ENCODE measurements around the gene MCF2L. TPM values are rescaled to one million over a fixed set of nuclear protein-coding genes. Genes with fewer than 3 reads are reported as not detected.

Gene MCF2L
- total and polyA plus RNA-seq, 10 of the 15 experiments (the other 5 are each of a cell fraction or from before 2014, with no cell fraction given), result 0.06 to 1.1 (median 0.21) TPM; not detected in 2

DNA sequence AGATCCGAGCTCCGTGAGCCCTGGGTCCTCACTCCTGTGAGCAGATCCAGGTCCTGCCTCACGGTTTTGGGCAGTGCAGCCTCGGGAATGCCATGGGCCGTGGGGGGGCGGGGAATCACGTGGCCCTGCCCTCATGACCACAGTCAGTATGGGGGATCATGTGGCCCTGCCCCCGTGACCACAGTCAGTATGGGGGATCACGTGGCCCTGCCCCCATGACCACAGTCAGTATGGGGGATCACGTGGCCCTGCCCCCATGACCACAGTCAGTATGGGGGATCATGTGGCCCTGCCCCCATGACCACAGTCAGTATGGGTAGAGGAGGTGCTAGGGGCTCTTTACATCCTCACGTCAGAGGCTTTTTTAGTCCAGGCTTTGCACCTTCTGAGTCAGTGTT lies 72.3 kb downstream of the MCF2L start:
- no TSS peak for BruUV-seq (replicated peaks)
- intact Hi-C loops (cut with micrococcal nuclease; ENCODE audit: unreplicated experiment) (no loop called here), in situ Hi-C loops (cut with MboI) (no loop called here)
- ChIA-PET CTCF (interaction anchor here (1.1 kb wide), 1 partner anchor 11 kb away, joined by 4 read pairs; no protein-coding TSS in a partner anchor), SMC1A (ENCODE audit: uncharacterized antibody, unreplicated experiment) (no interaction called here), POLR2A (no interaction called here), RAD21 (ENCODE audit: unreplicated experiment) (no interaction called here)
- H3K9me3 ChIP-seq (replicated peaks; ENCODE audit: control insufficient read depth, insufficient read depth, low read length), result no peaks in the 10 kb centered on the region
- no peak overlapping the region for H2AFZ ChIP-seq (ENCODE audit: control insufficient read depth, low read depth, low read length)
- no peak for DNase-seq (ENCODE audit: low read depth, low spot score)
- no peak overlapping the region for H3K4me2 ChIP-seq (ENCODE audit: control insufficient read depth, insufficient read depth)
- H3K4me1 ChIP-seq (ENCODE audit: control insufficient read depth, insufficient read depth, low read length), result no peaks in the 10 kb centered on the region
- H3K27ac ChIP-seq (ENCODE audit: control insufficient read depth, insufficient read depth), result no peak overlapping the region
- no peaks in the 10 kb centered on the region for H3K27me3 ChIP-seq (replicated peaks in 1 of 2; ENCODE audit: control insufficient read depth in 2 of 2, insufficient read depth in 2 of 2, low read length in 1 of 2)
- TF ChIP-seq BHLHE40 (IDR thresholded peaks at IDR 0.05; ENCODE audit: borderline replicate concordance in 1 of 2, low read depth in 2 of 2, low read length in 1 of 2), result 0 out of 4 replicates have a peak, but pooled peaks of 1 of the 2 experiments have one; percentile 16
- TF ChIP-seq CREB1 (IDR thresholded peaks at IDR 0.05; ENCODE audit: low read depth), result no peak
- no peak for TF ChIP-seq POLR2AphosphoS5 (IDR thresholded peaks at IDR 0.05; ENCODE audit: low read length)
- TF ChIP-seq, protein P1, sequence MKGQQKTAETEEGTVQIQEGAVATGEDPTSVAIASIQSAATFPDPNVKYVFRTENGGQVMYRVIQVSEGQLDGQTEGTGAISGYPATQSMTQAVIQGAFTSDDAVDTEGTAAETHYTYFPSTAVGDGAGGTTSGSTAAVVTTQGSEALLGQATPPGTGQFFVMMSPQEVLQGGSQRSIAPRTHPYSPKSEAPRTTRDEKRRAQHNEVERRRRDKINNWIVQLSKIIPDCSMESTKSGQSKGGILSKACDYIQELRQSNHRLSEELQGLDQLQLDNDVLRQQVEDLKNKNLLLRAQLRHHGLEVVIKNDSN (IDR thresholded peaks at IDR 0.05; ENCODE audit: borderline replicate concordance, extremely low read length, insufficient read depth, low read depth, low read length), result peak; percentile 71
- no peak for TF ChIP-seq BRCA1 (IDR thresholded peaks at IDR 0.05; ENCODE audit: low read depth, low read length)
- TF ChIP-seq, protein P2, sequence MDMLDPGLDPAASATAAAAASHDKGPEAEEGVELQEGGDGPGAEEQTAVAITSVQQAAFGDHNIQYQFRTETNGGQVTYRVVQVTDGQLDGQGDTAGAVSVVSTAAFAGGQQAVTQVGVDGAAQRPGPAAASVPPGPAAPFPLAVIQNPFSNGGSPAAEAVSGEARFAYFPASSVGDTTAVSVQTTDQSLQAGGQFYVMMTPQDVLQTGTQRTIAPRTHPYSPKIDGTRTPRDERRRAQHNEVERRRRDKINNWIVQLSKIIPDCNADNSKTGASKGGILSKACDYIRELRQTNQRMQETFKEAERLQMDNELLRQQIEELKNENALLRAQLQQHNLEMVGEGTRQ (IDR thresholded peaks at IDR 0.05; ENCODE audit: borderline replicate concordance, low read depth, low read length), result peak; percentile 71
- TF ChIP-seq, protein P3, sequence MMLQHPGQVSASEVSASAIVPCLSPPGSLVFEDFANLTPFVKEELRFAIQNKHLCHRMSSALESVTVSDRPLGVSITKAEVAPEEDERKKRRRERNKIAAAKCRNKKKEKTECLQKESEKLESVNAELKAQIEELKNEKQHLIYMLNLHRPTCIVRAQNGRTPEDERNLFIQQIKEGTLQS (IDR thresholded peaks at IDR 0.05; ENCODE audit: borderline replicate concordance, extremely low read depth, low read depth, low read length), result peak; percentile 55; the same call in 1 of the 2 replicates
- TF ChIP-seq FOS (IDR thresholded peaks at IDR 0.05; ENCODE audit: borderline replicate concordance, extremely low read depth, insufficient read length), result peak; percentile 3
- TF ChIP-seq CBX5 (IDR thresholded peaks at IDR 0.05; ENCODE audit: low read depth), result no peak
- TF ChIP-seq RAD51 (IDR thresholded peaks at IDR 0.05), result peak; percentile 95
- H3K4me3 ChIP-seq, result no peak overlapping the region
- no peaks in the 10 kb centered on the region for H3K79me2 ChIP-seq (ENCODE audit: control insufficient read depth, insufficient read depth, low read length)
- no peak for FAIRE-seq
- no peak for ATAC-seq
- H3K36me3 ChIP-seq (ENCODE audit: control insufficient read depth in 2 of 2, insufficient read depth in 2 of 2, low read length in 1 of 2), result no peaks in the 10 kb centered on the region
- no peak overlapping the region for H3K9ac ChIP-seq (ENCODE audit: control insufficient read depth, insufficient read depth, low read length)
- 15% methylated on average over 11 of the region's 11 CpGs for WGBS (ENCODE audit: insufficient coverage, insufficient replicate concordance, low lambda C conversion rate, missing lambda C conversion rate)
- no peaks in the 10 kb centered on the region for H4K20me1 ChIP-seq (ENCODE audit: control insufficient read depth, insufficient read depth)
